K562 (cell line): Measurements from ENCODE around the gene TTC28. TPM values are rescaled to one million over a fixed set of nuclear protein-coding genes. Genes with fewer than 3 reads are reported as not detected.

Experiments used
- ATAC-seq: fragments of 200-7000 bp; cut with Tn5 transposase; 3 replicates; pipeline ENCODE4 v1.9.1; 2020; ENCODE audit warnings: moderate library complexity
- BruUV-seq: library from RNA; stranded (reverse); fragments of 400-500 nt; replicated peaks from 2 replicates; lab custom pipeline; 2021; lab: Mats Ljungman, UMichigan
- CTCF ChIA-PET: fragments of 300-600 bp; formaldehyde crosslinking; extraction: SDS; loops from one replicate; lab custom pipeline; 2021; ENCODE audit warnings: low intra/inter-chr PET ratio; lab: Yijun Ruan, JAX
- POLR2A ChIA-PET: fragments of 300-600, 350-650 bp; sonication (Branson Sonifier 250); formaldehyde crosslinking; extraction: SDS; loops from one replicate; lab custom pipeline; 2021; ENCODE audit warnings: antibody characterized with exemption, inconsistent platforms; lab: Yijun Ruan, JAX
- DNase-seq, 4 experiments: peaks; one replicate each; pipeline versions ENCODE4 v3.0.0 to v3.0.0-alpha.2; 2011 to 2018; ENCODE audit warnings: low spot score in 3 of 4, mixed read lengths in 3 of 4; ENCODE audit errors: extremely low read depth in 1 of 4
- FAIRE-seq: peaks from 2 replicates; lab custom pipeline; 2011; peaks lifted over from hg19 to GRCh38; lab: Jason Lieb, UNC
- H2AFZ ChIP-seq: 2 replicates; pipeline ENCODE4 v1.6.0; 2011; ENCODE audit warnings: low read depth, low read length, control low read depth, inconsistent platforms
- H3K27ac ChIP-seq: fragments of 200-600 bp; 3 replicates; pipeline ENCODE4 v1.8.0; 2011; ENCODE audit warnings: low read depth, mild to moderate bottlenecking, control low read depth, inconsistent platforms, low read length, moderate library complexity, mixed read lengths; ENCODE audit errors: extremely low read depth
- H3K27me3 ChIP-seq, 2 experiments: fragments of 300-600 bp in 1 of 2; 2 replicates in 1 of 2; 3 replicates in 1 of 2; pipeline versions ENCODE4 v1.6.0 to v1.8.0; 2011; ENCODE audit warnings: inconsistent platforms in 2 of 2, low read length in 2 of 2, mild to moderate bottlenecking in 1 of 2, mixed read lengths in 1 of 2, moderate library complexity in 1 of 2; ENCODE audit not compliant: control insufficient read depth in 2 of 2, insufficient read depth in 2 of 2
- H3K36me3 ChIP-seq: fragments of 300-600 bp; 3 replicates; pipeline ENCODE4 v1.8.0; 2011; ENCODE audit warnings: mild to moderate bottlenecking, low read length, inconsistent platforms; ENCODE audit not compliant: control insufficient read depth, insufficient read depth
- H3K4me1 ChIP-seq, 2 experiments: fragments of 200-600 bp in 1 of 2; replicated peaks in 1 of 2; 2 replicates in 1 of 2; 3 replicates in 1 of 2; pipeline versions ENCODE4 v1.5.1 to v1.8.0; 2011; ENCODE audit warnings: inconsistent platforms in 2 of 2, low read length in 2 of 2, mild to moderate bottlenecking in 1 of 2, mixed read lengths in 1 of 2, moderate library complexity in 1 of 2; ENCODE audit not compliant: control insufficient read depth in 2 of 2, insufficient read depth in 2 of 2
- H3K4me2 ChIP-seq: 2 replicates; pipeline ENCODE4 v1.6.1; 2011; ENCODE audit warnings: low read length, control low read depth, inconsistent platforms, mixed read lengths; ENCODE audit not compliant: insufficient read depth
- H3K4me3 ChIP-seq: fragments of 200-600 bp; sonication (generic), shearing (Covaris generic); 2 replicates; pipeline ENCODE4 v1.5.1; 2016; ENCODE audit warnings: control low read depth, inconsistent platforms
- H3K79me2 ChIP-seq: fragments of 200-600 bp; 3 replicates; pipeline ENCODE4 v1.8.0; 2011; ENCODE audit warnings: low read length, inconsistent platforms; ENCODE audit not compliant: control insufficient read depth, insufficient read depth
- H3K9ac ChIP-seq, 2 experiments: 2 replicates each; pipeline versions ENCODE4 v1.6.0 to v1.6.1; 2011; ENCODE audit warnings: low read depth in 2 of 2, low read length in 2 of 2, control low read depth in 1 of 2, inconsistent platforms in 1 of 2, mild to moderate bottlenecking in 1 of 2, mixed read lengths in 1 of 2; ENCODE audit not compliant: insufficient read depth in 1 of 2
- H3K9me1 ChIP-seq: one replicate; pipeline ENCODE4 v1.6.0; 2011; ENCODE audit warnings: inconsistent platforms, mild to moderate bottlenecking, low read length, moderate library complexity; ENCODE audit not compliant: control insufficient read depth, insufficient read depth
- H3K9me3 ChIP-seq: replicated peaks from 2 replicates; pipeline ENCODE4 v1.5.1; 2011; ENCODE audit warnings: low read depth, low read length, inconsistent platforms; ENCODE audit not compliant: control insufficient read depth, insufficient read depth
- H4K20me1 ChIP-seq: replicated peaks from 2 replicates; pipeline ENCODE4 v1.6.1; 2011; ENCODE audit warnings: low read length, inconsistent platforms, mixed read lengths; ENCODE audit not compliant: control insufficient read depth, insufficient read depth
- CREB3 ChIP-seq: fragments of 450-650 bp; conservative IDR thresholded peaks from 2 replicates; pipeline ENCODE4 v1.6.1; 2016; ENCODE audit warnings: missing genetic modification characterization, low read depth, mild to moderate bottlenecking, missing compliant biosample characterization, moderate library complexity
- ELF1 ChIP-seq: fragments of 200-800 bp; sonication (Bioruptor generic); IDR thresholded peaks from 2 replicates; pipeline ENCODE4 v1.6.1; 2016; ENCODE audit warnings: missing genetic modification characterization, missing compliant biosample characterization
- HNRNPK ChIP-seq: fragments of 200-400 bp; formaldehyde crosslinking; IDR thresholded peaks from one replicate; pipeline ENCODE4 v1.6.1; 2018; ENCODE audit warnings: mild to moderate bottlenecking, low read depth, low read length; ENCODE audit not compliant: poor library complexity, severe bottlenecking
- NCOA1 ChIP-seq: fragments of 450-650 bp; IDR thresholded peaks from 2 replicates; pipeline ENCODE4 v1.6.1; 2016; ENCODE audit warnings: low read depth
- PBX2 ChIP-seq, 2 experiments: IDR thresholded peaks in 1 of 2; conservative IDR thresholded peaks in 1 of 2; 2 replicates each; pipeline ENCODE4 v1.6.1; 2016; ENCODE audit warnings: low read depth in 2 of 2, mild to moderate bottlenecking in 1 of 2, missing compliant biosample characterization in 1 of 2, missing genetic modification characterization in 1 of 2, moderate library complexity in 1 of 2
- POLR2H ChIP-seq: IDR thresholded peaks from 2 replicates; pipeline ENCODE4 v1.6.1; 2016; ENCODE audit warnings: missing genetic modification characterization, low read depth, mild to moderate bottlenecking, control low read depth, missing compliant biosample characterization, moderate library complexity
- PPARD ChIP-seq: fragments of 250-450 bp; sonication (Bioruptor Pico); IDR thresholded peaks from 2 replicates; pipeline ENCODE4 v1.8.0; 2022; ENCODE audit warnings: inconsistent platforms, mild to moderate bottlenecking, moderate library complexity
- PRMT5 ChIP-seq: sonication (generic); formaldehyde crosslinking; IDR thresholded peaks from 2 replicates; pipeline ENCODE4 v1.5.0; 2020; ENCODE audit warnings: missing genetic modification reagents
- SNAPC5 ChIP-seq: fragments of 250-450 bp; sonication (Bioruptor Pico); IDR thresholded peaks from 2 replicates; pipeline ENCODE4 v1.8.0; 2021; ENCODE audit warnings: moderate library complexity, mild to moderate bottlenecking, inconsistent platforms
- SREBF1 ChIP-seq: fragments of 150-350 bp; IDR thresholded peaks from 2 replicates; pipeline ENCODE4 v1.6.1; 2014; ENCODE audit warnings: antibody characterized with exemption, low read depth, low read length, borderline replicate concordance
- THAP12 ChIP-seq: fragments of 250-450 bp; sonication (Bioruptor Pico); IDR thresholded peaks from 2 replicates; pipeline ENCODE4 v1.9.0; 2021; ENCODE audit warnings: mild to moderate bottlenecking, inconsistent platforms
- XRCC3 ChIP-seq: fragments of 450-650 bp; IDR thresholded peaks from 2 replicates; pipeline ENCODE4 v1.6.1; 2017; ENCODE audit warnings: mild to moderate bottlenecking, moderate library complexity
- ZBTB5 ChIP-seq: fragments of 450-650 bp; IDR thresholded peaks from 2 replicates; pipeline ENCODE4 v1.6.1; 2017; ENCODE audit warnings: antibody characterized with exemption
- WGBS: fragments of 100-300 bp; shearing (Covaris generic); methylation state at CpG from one replicate; pipeline ENCODE4 v1.1.6; 2016; ENCODE audit warnings: low coverage, mixed read lengths; ENCODE audit not compliant: insufficient coverage; ENCODE audit errors: missing lambda C conversion rate; 5-methylcytosine and 5-hydroxymethylcytosine counted together
- in situ Hi-C: fragments of 300-500 bp; cut with MboI; formaldehyde crosslinking; loops from 4 replicates; pipeline ENCODE4 v1.15.0; 2018; ENCODE audit warnings: inconsistent platforms, mixed read lengths
- intact Hi-C: fragments of 100-400 bp; cut with micrococcal nuclease; formaldehyde crosslinking; loops from 2 replicates; pipeline ENCODE4 v1.14.2; 2022
- polyA plus RNA-seq, 8 experiments: library from polyadenylated mRNA; depleted of rRNA in 4 of 8; stranded (reverse) in 5 of 8; unstranded in 3 of 8; fragments of >200 nt; fragmentation: Nextera tagmentation in 2 of 8; fragmentation: Illumina TruSeq in 1 of 8; extraction: Ambion mirVana in 2 of 8; extraction: Trizol in 1 of 8; gene quantifications; 2 replicates each; pipeline versions ENCODE4 v1.2.1 to v1.2.3, GENCODE V29; 2011 to 2014; ENCODE audit warnings: inconsistent platforms in 1 of 8, missing spikeins in 1 of 8
- total RNA-seq, 7 experiments: library from RNA; depleted of rRNA in 6 of 7; stranded (reverse); fragments of >200 nt in 6 of 7; fragmentation: Illumina TruSeq in 2 of 7; extraction: Trizol in 2 of 7; gene quantifications; 2 replicates each; pipeline versions ENCODE4 v1.2.1 to v1.2.3, GENCODE V29; 2011 to 2021; ENCODE audit warnings: low replicate concordance in 1 of 7

The TTC28 gene
- total and polyA plus RNA-seq, 9 of the 15 experiments (the other 6 are each of a cell fraction or from before 2014, with no cell fraction given) = 0.22 to 10.7 (median 3.1) TPM

- H3K27me3 ChIP-seq = no peaks in the 10 kb centered on the region
- no peaks in the 10 kb centered on the region for H3K79me2 ChIP-seq
- no peak overlapping the region for H3K4me3 ChIP-seq
- H3K9ac ChIP-seq = no peak overlapping the region
- H3K9me1 ChIP-seq = no peaks in the 10 kb centered on the region
- FAIRE-seq = no peak
- no peaks in the 10 kb centered on the region for H3K9me3 ChIP-seq
- no peaks in the 10 kb centered on the region for H3K36me3 ChIP-seq
- intact Hi-C loops = no loop called here
- ChIA-PET CTCF (no interaction called here), POLR2A (no interaction called here)
- H3K4me1 ChIP-seq = no peaks in the 10 kb centered on the region
- H2AFZ ChIP-seq = no peak overlapping the region
- no peak overlapping the region for H3K27ac ChIP-seq
- ATAC-seq = no peak
- no peaks in the 10 kb centered on the region for H4K20me1 ChIP-seq
- 51% methylated on average over 3 of the region's 3 CpGs for WGBS
- no peak overlapping the region for H3K4me2 ChIP-seq
- peak in 1 of 4 experiments; percentile 6 for DNase-seq
- in situ Hi-C loops = no loop called here
- no TSS peak for BruUV-seq
- no peak for TF ChIP-seq CREB3 (tag)
- no peak for TF ChIP-seq ELF1 (tag)
- TF ChIP-seq PRMT5 (CRISPR knock-in tag) = no peak
- no peak for TF ChIP-seq NCOA1
- TF ChIP-seq POLR2H (tag) = no peak
- TF ChIP-seq ZBTB5 = no peak
- TF ChIP-seq THAP12 = no peak
- TF ChIP-seq HNRNPK = no peak
- TF ChIP-seq PPARD (CRISPR knock-in tag) = no peak
- no peak for TF ChIP-seq XRCC3
- TF ChIP-seq PBX2 (CRISPR knock-in tag; IDR thresholded peaks at IDR 0.05; ENCODE audit: low read depth) = no peak
- TF ChIP-seq PBX2 (tag; conservative IDR thresholded peaks at IDR 0.05; ENCODE audit: low read depth) = peak; percentile 27; the same call in 1 of the 2 replicates
- no peak for TF ChIP-seq SNAPC5 (CRISPR knock-in tag)
- TF ChIP-seq SREBF1 = no peak
Observed at GRCh38 chr22:28480000-28480715, 199.5 kb downstream of the TTC28 start.
